PC-3 (cell line): Measurements from ENCODE around the gene ARHGAP15. TPM values are rescaled to one million over a fixed set of nuclear protein-coding genes. Genes with fewer than 3 reads are reported as not detected.

Experiments used
- ATAC-seq: fragments of 200-7000 bp; cut with Tn5 transposase; 2 replicates; pipeline ENCODE4 v1.9.1; 2020; ENCODE audit warnings: mild to moderate bottlenecking, moderate library complexity
- BruUV-seq: library from RNA; stranded (reverse); fragments of 400-500 nt; replicated peaks from 2 replicates; lab custom pipeline; 2021; lab: Mats Ljungman, UMichigan
- CTCF ChIA-PET: fragments of 300-600 bp; sonication (Branson Sonifier 250); formaldehyde crosslinking; loops from one replicate; lab custom pipeline; 2022; ENCODE audit warnings: antibody characterized with exemption; lab: Charles Lee
- POLR2A ChIA-PET: fragments of 300-600 bp; sonication (Branson Sonifier 250); formaldehyde crosslinking; loops from one replicate; lab custom pipeline; 2022; ENCODE audit warnings: antibody characterized with exemption; ENCODE audit not compliant: unreplicated experiment; lab: Charles Lee
- DNase-seq: peaks from one replicate; pipeline ENCODE4 v3.0.0-alpha.2; 2015
- H2AFZ ChIP-seq: fragments of 300-600 bp; sonication (generic); 2 replicates; pipeline ENCODE4 v1.6.0; 2016; ENCODE audit warnings: antibody characterized with exemption, low read length
- H3F3A ChIP-seq: fragments of 300-600 bp; sonication (generic); one replicate; pipeline ENCODE4 v1.6.0; 2017; ENCODE audit warnings: antibody characterized with exemption, low read length, control low read depth, mild to moderate bottlenecking; ENCODE audit not compliant: unreplicated experiment
- H3K27ac ChIP-seq: fragments of 300-600 bp; sonication (generic); 2 replicates; pipeline ENCODE4 v1.5.1; 2016; ENCODE audit warnings: mild to moderate bottlenecking, low read length
- H3K27me3 ChIP-seq: fragments of 300-600 bp; sonication (generic); 2 replicates; pipeline ENCODE4 v1.6.1; 2016; ENCODE audit warnings: low read length, mixed read lengths
- H3K36me3 ChIP-seq: fragments of 300-600 bp; sonication (generic); 2 replicates; pipeline ENCODE4 v1.6.1; 2016; ENCODE audit warnings: low read depth, mixed run types, low read length, mixed read lengths
- H3K4me1 ChIP-seq: fragments of 300-600 bp; sonication (generic); 2 replicates; pipeline ENCODE4 v1.5.1; 2016; ENCODE audit warnings: low read length; ENCODE audit not compliant: insufficient read depth
- H3K4me2 ChIP-seq: fragments of 300-600 bp; sonication (generic); 2 replicates; pipeline ENCODE4 v1.6.0; 2016; ENCODE audit warnings: low read length
- H3K4me3 ChIP-seq: fragments of 300-600 bp; sonication (generic); 2 replicates; pipeline ENCODE4 v1.5.1; 2016; ENCODE audit warnings: mild to moderate bottlenecking, low read length, mixed read lengths
- H3K79me2 ChIP-seq: fragments of 300-600 bp; sonication (generic); 2 replicates; pipeline ENCODE4 v1.6.1; 2017; ENCODE audit warnings: low read length, mixed read lengths
- H3K9ac ChIP-seq: fragments of 300-600 bp; sonication (generic); 2 replicates; pipeline ENCODE4 v1.6.0; 2016; ENCODE audit warnings: mild to moderate bottlenecking, low read length
- H3K9me2 ChIP-seq: fragments of 300-600 bp; sonication (generic); replicated peaks from 2 replicates; pipeline ENCODE4 v1.6.1; 2016; ENCODE audit warnings: mixed run types, low read length, mixed read lengths
- H3K9me3 ChIP-seq: fragments of 300-600 bp; sonication (generic); 2 replicates; pipeline ENCODE4 v1.6.1; 2016; ENCODE audit warnings: low read length, mixed read lengths
- H4K20me1 ChIP-seq: fragments of 300-600 bp; sonication (generic); 2 replicates; pipeline ENCODE4 v1.6.1; 2016; ENCODE audit warnings: low read length, mixed read lengths
- CTCF ChIP-seq: fragments of 300-600 bp; sonication (generic); conservative IDR thresholded peaks from 2 replicates; pipeline ENCODE4 v1.5.1; 2017; ENCODE audit warnings: antibody characterized with exemption, low read depth, mild to moderate bottlenecking, low read length
- EZH2 ChIP-seq: fragments of 300-600 bp; sonication (generic); IDR thresholded peaks from one replicate; pipeline ENCODE4 v1.6.1; 2017; ENCODE audit warnings: antibody characterized with exemption, mild to moderate bottlenecking, low read length; ENCODE audit not compliant: unreplicated experiment
- EZH2phosphoT487 ChIP-seq: fragments of 300-600 bp; sonication (generic); IDR thresholded peaks from 2 replicates; pipeline ENCODE4 v1.6.1; 2018; ENCODE audit warnings: mild to moderate bottlenecking, antibody characterized with exemption, low read length, borderline replicate concordance
- intact Hi-C: fragments of 100-400 bp; cut with micrococcal nuclease; formaldehyde crosslinking; loops from 2 replicates; pipeline ENCODE4 v1.9.0; 2023
- total RNA-seq: library from RNA; depleted of rRNA; stranded (reverse); fragments of >200 nt; gene quantifications from 2 replicates; pipeline ENCODE4 v1.2.3, GENCODE V29; 2014

The ARHGAP15 gene
- total RNA-seq, 1 experiment from 2014 or later = not detected

- TF ChIP-seq EZH2phosphoT487 = no peak
- TF ChIP-seq CTCF = no peak
- no peak for TF ChIP-seq EZH2
- Histone ChIP-seq H3K4me2 (no peak overlapping the region), H2AFZ (no peak overlapping the region), H3K27ac (no peak overlapping the region), H4K20me1 (no peaks in the 10 kb centered on the region), H3K36me3 (no peaks in the 10 kb centered on the region), H3K27me3 (peaks cover 70% of the 10 kb centered on the region), H3K9me2 (no peaks in the 10 kb centered on the region), H3K9ac (no peak overlapping the region), H3F3A (no peaks in the 10 kb centered on the region), H3K79me2 (no peaks in the 10 kb centered on the region), H3K9me3 (no peaks in the 10 kb centered on the region), H3K4me3 (no peak overlapping the region), H3K4me1 (no peaks in the 10 kb centered on the region)
- intact Hi-C loops = no loop called here
- ATAC-seq (no peak), DNase-seq (no peak)
- BruUV-seq = no TSS peak
- ChIA-PET CTCF (no interaction called here), POLR2A (no interaction called here)
Measured at GRCh38 chr2:143192716-143193115, 63.5 kb downstream of the ARHGAP15 start.

- Histone ChIP-seq H2AFZ (no peak overlapping the region), H3K27me3 (peaks cover 67% of the 10 kb centered on the region), H3K36me3 (no peaks in the 10 kb centered on the region), H3K9me2 (no peaks in the 10 kb centered on the region), H3K79me2 (no peaks in the 10 kb centered on the region), H3K9ac (no peak overlapping the region), H3F3A (no peaks in the 10 kb centered on the region), H3K9me3 (no peaks in the 10 kb centered on the region), H3K4me3 (no peak overlapping the region), H3K4me1 (no peaks in the 10 kb centered on the region), H3K4me2 (no peak overlapping the region), H4K20me1 (no peaks in the 10 kb centered on the region), H3K27ac (no peak overlapping the region)
- ATAC-seq = no peak
- no peak for DNase-seq
- ChIA-PET POLR2A (no interaction called here), CTCF (no interaction called here)
- no peak for TF ChIP-seq EZH2
- TF ChIP-seq CTCF = no peak
- TF ChIP-seq EZH2phosphoT487 = no peak
- no TSS peak for BruUV-seq
- intact Hi-C loops = no loop called here
Measured at GRCh38 chr2:143193121-143193520, 63.9 kb downstream of the ARHGAP15 start.

- no peaks in the 10 kb centered on the region for H3K9me2 ChIP-seq
- H3K9me3 ChIP-seq = no peaks in the 10 kb centered on the region
- H2AFZ ChIP-seq = no peak overlapping the region
- peaks cover 59% of the 10 kb centered on the region for H3K27me3 ChIP-seq
- ATAC-seq = no peak
- H3K79me2 ChIP-seq = no peaks in the 10 kb centered on the region
- H3K27ac ChIP-seq = no peak overlapping the region
- ChIA-PET POLR2A (no interaction called here), CTCF (no interaction called here)
- H3F3A ChIP-seq = no peaks in the 10 kb centered on the region
- H3K4me1 ChIP-seq = no peaks in the 10 kb centered on the region
- no peak overlapping the region for H3K9ac ChIP-seq
- no peak overlapping the region for H3K4me3 ChIP-seq
- intact Hi-C loops = no loop called here
- no peak for DNase-seq
- H4K20me1 ChIP-seq = no peaks in the 10 kb centered on the region
- BruUV-seq = no TSS peak
- H3K36me3 ChIP-seq = no peaks in the 10 kb centered on the region
- TF ChIP-seq EZH2phosphoT487 (no peak), EZH2 (no peak), CTCF (no peak)
- no peak overlapping the region for H3K4me2 ChIP-seq
Measured at GRCh38 chr2:143195511-143195910, 66.3 kb downstream of the ARHGAP15 start.
